ENCODE results near the gene ARHGAP24. TPM values are rescaled to one million over a fixed set of nuclear protein-coding genes. Genes with fewer than 3 reads are reported as not detected.
A peak's percentile ranks its signal among the peaks of the same experiment; 100 is the strongest.

The ARHGAP24 gene
- 10 to 100 TPM; 34.0 to 42.0 TPM for total RNA-seq

DNA sequence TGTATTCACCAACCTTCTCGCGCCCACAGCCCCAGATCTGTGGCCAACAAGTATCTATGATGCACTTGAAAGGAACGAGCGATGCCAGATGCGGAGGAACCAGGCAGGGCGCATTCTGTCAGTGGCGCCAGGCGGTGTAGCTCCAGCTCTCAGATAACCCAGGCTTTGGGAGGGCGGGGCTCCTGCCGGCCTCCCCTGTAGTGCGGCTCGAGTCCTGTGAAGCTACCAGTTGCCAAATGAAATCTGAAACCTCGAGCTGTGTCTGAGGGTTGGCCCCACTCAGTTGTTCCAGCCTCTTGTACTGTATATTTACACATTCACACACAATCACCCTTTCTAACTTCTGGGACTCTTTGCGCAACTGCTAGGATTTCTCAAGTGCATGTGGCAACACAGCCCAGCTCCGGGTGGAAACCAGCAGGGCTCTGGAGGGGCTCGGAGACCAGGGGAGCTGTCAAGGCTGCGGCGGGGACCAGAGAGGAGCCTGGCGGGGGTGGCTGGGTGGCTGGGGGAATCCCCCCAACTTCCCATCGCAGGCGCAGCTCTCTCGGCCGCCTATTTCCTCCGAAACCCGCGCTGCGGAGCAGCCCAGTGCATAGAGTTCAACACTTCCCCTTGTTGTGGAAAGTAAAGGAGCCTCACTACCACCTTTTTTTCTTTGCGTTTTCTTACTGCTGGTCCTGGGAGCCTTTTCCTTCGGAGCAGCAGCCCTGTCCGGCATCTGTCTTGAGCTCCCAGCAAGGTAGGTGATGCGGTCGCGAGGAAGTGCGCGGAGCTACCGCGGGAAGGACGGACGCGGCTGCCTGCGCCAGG is at the start of gene ARHGAP24:
ARHGAP24 (plus strand) TSS at position 333 of the 813 bp plus-strand sequence.
- TF ChIP-seq, protein P1, sequence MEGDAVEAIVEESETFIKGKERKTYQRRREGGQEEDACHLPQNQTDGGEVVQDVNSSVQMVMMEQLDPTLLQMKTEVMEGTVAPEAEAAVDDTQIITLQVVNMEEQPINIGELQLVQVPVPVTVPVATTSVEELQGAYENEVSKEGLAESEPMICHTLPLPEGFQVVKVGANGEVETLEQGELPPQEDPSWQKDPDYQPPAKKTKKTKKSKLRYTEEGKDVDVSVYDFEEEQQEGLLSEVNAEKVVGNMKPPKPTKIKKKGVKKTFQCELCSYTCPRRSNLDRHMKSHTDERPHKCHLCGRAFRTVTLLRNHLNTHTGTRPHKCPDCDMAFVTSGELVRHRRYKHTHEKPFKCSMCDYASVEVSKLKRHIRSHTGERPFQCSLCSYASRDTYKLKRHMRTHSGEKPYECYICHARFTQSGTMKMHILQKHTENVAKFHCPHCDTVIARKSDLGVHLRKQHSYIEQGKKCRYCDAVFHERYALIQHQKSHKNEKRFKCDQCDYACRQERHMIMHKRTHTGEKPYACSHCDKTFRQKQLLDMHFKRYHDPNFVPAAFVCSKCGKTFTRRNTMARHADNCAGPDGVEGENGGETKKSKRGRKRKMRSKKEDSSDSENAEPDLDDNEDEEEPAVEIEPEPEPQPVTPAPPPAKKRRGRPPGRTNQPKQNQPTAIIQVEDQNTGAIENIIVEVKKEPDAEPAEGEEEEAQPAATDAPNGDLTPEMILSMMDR (IDR thresholded peaks at IDR 0.05): peak in 1 of 2 donors; percentile 37
- peak within 1 kb of the TSS; percentile 86 to 95 for H3K27ac ChIP-seq
- H3K27me3 ChIP-seq: no peaks in the 10 kb centered on the region
- H3K4me1 ChIP-seq: peaks cover 0 to 12% of the 10 kb centered on the region in 2 donors
- H3K4me3 ChIP-seq: peak within 1 kb of the TSS; percentile 73 to 82
- H3K9me3 ChIP-seq: no peaks in the 10 kb centered on the region
- DNase-seq (ENCODE audit: low spot score): peak; percentile 96
- H3K36me3 ChIP-seq: no peaks in the 10 kb centered on the region

DNA sequence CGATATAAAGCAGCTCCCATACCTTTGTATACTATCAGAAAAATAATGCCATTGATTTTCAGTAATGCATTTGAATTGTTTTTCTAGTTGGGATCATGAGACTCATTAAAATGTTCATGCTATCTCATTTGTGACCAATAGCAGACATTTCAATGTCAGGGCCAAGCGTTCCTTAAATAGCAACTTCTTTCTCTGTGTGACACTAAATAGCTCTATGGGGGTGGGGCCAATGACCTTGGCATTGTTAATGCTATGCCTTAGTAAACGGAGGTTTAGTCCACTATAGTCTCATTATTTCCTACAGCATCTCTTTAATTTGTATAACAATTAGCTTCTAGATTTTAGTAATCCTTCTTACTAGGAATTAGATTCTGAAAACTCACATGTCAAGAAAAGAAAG is 48.6 kb upstream of the ARHGAP24 start:
- no peak overlapping the region for H3K4me3 ChIP-seq
- no peaks in the 10 kb centered on the region for H3K9me3 ChIP-seq
- no peaks in the 10 kb centered on the region for H3K27me3 ChIP-seq
- TF ChIP-seq, protein P1 (IDR thresholded peaks at IDR 0.05): no peak
- peaks cover 0 to 6% of the 10 kb centered on the region in 2 donors for H3K4me1 ChIP-seq
- H3K36me3 ChIP-seq: no peaks in the 10 kb centered on the region
- DNase-seq (ENCODE audit: low spot score): no peak
- H3K27ac ChIP-seq: peak overlapping the region in 1 of 2 donors; percentile 45

DNA sequence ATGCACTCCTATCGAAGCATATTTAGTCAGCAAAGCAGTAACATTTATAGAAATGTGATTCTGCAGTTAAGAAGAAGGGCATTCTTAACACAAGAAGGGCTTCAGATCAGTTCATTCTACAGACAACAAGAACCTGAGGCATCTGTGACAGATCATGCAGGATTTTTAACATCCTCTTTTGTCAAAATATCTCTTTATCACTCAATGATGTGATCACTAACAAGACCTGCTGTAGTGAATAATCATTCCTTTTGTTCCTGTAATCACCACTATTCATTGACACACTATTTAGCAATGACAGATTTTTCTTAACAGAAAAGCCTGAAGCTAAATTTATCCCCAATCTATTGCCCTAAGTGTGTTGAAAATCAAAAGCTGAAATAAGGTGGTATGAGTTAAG is 47.8 kb upstream of the ARHGAP24 start:
- TF ChIP-seq, protein P1 (IDR thresholded peaks at IDR 0.05): no peak
- no peak for DNase-seq (ENCODE audit: low spot score)
- peaks cover 0 to 7% of the 10 kb centered on the region in 2 donors for H3K4me1 ChIP-seq
- peak overlapping the region in 1 of 2 donors; percentile 45 for H3K27ac ChIP-seq
- H3K9me3 ChIP-seq: no peaks in the 10 kb centered on the region
- no peaks in the 10 kb centered on the region for H3K36me3 ChIP-seq
- no peak overlapping the region for H3K4me3 ChIP-seq
- H3K27me3 ChIP-seq: no peaks in the 10 kb centered on the region

DNA sequence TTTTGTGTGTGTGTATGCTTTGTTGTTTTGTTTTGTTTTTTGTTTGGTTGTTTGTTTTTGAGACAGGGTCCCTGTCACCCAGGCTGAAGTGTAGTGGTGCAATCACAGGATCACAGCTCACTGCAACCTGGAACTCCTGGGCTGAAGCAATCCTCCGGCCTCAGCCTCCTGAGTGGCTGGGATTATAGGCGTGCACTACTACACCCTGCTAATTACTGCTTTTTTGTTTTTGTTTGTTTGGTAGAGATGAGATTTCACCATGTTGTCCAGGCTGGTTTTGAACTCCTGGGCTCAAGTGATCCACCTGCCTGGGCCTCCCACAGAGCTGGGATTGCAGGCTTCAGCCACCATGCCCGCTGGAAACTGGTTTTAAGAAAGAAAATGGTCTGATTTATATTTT is 44.7 kb upstream of the ARHGAP24 start:
- no peaks in the 10 kb centered on the region for H3K36me3 ChIP-seq
- H3K9me3 ChIP-seq: no peaks in the 10 kb centered on the region
- peaks cover 0 to 11% of the 10 kb centered on the region in 2 donors for H3K4me1 ChIP-seq
- H3K27me3 ChIP-seq: no peaks in the 10 kb centered on the region
- TF ChIP-seq, protein P1 (IDR thresholded peaks at IDR 0.05): no peak
- H3K27ac ChIP-seq: no peak overlapping the region
- H3K4me3 ChIP-seq: no peak overlapping the region
- no peak for DNase-seq (ENCODE audit: low spot score)

DNA sequence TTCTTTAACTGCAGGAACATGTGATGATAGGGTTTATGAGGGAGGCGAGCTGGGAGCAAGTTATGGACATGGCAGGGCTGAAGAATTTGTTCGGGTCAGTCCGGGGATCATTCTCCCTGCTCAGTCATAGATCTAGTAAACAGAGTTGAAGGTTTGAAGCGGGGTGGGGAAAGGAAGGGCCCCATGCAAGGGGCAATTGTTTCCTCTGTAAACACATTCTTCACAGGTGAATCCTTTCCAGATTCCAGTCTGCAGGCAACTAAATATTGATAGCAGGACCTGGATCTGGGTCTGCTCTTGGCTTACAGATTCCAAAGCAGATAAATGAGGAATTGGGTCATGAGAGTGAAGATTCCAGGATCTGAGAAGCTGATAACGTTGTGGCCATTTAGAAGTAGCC is 44.3 kb upstream of the ARHGAP24 start:
- TF ChIP-seq, protein P1 (IDR thresholded peaks at IDR 0.05): no peak
- Histone ChIP-seq H3K27me3 (no peaks in the 10 kb centered on the region), H3K36me3 (no peaks in the 10 kb centered on the region), H3K27ac (peak overlapping the region in 1 of 2 donors; percentile 66), H3K4me1 (peaks cover 0 to 11% of the 10 kb centered on the region in 2 donors), H3K9me3 (no peaks in the 10 kb centered on the region), H3K4me3 (no peak overlapping the region)
- no peak for DNase-seq (ENCODE audit: low spot score)

All from right atrium auricular region (tissue), 2 donors.